GM19023 (cell line): Measurements from ENCODE around the gene IFNL1.
"Not testable (repeated sequence)": the region's sequence is repeated elsewhere in the genome, so short reads cannot be mapped to it uniquely, and the experiment has no call there.

Experiments
- ATAC-seq: cut with Tn5 transposase; IDR thresholded peaks from one replicate; pipeline ENCODE4 v1.9.1; 2021; ENCODE audit warnings: mild to moderate bottlenecking, moderate library complexity; ENCODE audit not compliant: unreplicated experiment

IFNL1 gene

DNA sequence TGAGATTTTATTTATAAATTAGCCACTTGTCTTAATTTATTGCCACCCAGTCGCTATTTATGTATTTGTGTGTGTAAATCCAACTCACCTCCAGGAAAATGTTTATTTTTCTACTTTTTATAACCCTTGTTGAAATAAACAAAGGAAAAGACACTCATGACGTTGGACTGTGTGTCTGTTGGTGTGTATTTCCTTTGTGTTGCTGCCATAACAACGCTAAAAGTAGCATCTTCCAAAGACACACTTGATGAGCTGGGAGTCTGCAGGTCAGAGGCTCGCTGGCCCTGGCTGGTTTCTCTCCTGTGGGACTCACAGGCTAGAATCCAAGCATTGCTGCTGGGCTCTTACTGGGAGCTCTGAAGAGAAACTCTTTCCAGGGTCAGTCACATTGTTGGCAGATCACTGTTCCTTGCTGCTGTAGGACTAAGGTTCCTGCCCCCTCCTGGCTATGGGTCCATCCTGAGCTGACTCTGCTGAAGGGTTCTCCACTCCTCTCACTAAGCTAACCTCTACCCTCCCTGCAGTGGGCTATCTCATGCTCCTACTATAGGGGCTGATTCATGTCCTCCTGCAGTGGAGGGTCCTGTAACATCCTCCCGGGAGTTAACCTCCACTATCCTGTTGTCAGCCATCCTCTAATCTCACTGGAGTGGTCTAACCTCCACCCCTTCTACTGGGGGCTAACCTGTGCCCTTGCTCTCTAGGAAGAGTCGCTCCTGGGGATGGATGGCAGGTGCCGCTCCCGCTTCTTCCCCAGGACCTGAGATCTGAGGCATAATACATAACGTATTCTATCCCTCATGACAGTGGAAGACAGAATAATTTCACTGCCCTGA lies 26.0 kb upstream of the IFNL1 start:
- no peak for ATAC-seq

DNA sequence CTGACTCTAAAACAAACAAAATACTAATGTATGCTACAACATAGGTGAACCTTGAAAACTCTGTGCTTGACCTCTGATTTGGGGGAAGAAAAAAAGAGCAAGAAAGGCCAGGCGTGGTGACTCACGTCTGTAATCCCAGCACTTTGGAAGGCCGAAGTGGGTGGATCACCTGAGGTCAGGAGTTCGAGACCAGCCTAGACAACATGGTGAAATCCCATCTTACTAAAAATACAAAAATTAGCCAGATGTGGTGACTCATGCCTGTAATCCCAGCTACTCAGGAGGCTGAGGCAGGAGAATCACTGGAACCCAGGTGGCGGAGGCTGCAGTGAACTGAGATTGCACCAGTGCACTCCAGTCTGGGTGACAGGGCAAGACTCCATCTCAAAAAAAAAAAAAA lies 22.3 kb upstream of the IFNL1 start:
- not testable (repeated sequence) for ATAC-seq

- no peak for ATAC-seq
Measured at GRCh38 chr19:39275578-39275977, 20.6 kb upstream of the IFNL1 start.

DNA sequence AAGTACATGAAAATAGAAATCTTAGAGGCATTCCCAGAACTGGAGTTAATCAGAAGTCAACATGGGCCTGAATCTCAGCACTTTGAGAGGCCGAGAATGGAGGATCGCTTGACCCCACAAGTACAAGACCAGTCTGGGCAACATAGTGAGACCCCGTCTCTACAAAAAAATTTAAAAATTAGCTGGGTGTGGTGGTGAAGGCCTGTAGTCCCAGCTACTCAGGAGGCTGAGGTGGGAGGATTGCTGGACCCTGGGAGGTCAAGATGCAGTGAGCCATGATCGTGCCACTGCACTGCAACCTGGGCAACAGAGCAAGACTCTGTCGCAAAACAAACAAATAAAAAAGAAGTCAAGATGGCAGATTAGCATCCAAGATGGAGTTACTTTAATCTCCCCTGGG lies 19.5 kb upstream of the IFNL1 start:
- ATAC-seq = no peak

- ATAC-seq = no peak
Measured at GRCh38 chr19:39277598-39277997, 18.6 kb upstream of the IFNL1 start.

- ATAC-seq = no peak
Measured at GRCh38 chr19:39282021-39282420, 14.2 kb upstream of the IFNL1 start.

- no peak for ATAC-seq
Measured at GRCh38 chr19:39284032-39284431, 12.2 kb upstream of the IFNL1 start.

GRCh38 chr19:39293394-39293793 lies 2.8 kb upstream of the IFNL1 start:
- no peak for ATAC-seq

DNA sequence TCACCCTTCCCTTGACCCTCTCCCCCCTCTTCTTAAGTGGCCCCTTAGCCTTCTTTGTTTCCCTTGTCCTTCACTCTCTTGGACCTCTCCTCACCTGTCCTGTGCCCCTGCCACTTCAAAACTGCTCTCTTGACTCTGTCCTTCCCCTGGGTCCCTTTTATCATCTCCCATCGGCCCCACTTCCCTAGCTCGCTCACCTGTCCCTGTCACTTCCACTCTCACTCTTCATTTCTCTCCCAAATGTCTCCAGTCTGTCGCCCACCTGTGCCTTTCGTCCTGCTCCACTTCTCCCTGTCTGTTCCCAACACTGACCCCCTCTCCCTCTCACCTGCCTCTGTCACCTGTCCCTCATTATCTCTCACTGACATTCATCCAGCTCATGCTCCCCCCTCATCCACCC lies 699 bp downstream of the IFNL1 start:
- no peak for ATAC-seq

DNA sequence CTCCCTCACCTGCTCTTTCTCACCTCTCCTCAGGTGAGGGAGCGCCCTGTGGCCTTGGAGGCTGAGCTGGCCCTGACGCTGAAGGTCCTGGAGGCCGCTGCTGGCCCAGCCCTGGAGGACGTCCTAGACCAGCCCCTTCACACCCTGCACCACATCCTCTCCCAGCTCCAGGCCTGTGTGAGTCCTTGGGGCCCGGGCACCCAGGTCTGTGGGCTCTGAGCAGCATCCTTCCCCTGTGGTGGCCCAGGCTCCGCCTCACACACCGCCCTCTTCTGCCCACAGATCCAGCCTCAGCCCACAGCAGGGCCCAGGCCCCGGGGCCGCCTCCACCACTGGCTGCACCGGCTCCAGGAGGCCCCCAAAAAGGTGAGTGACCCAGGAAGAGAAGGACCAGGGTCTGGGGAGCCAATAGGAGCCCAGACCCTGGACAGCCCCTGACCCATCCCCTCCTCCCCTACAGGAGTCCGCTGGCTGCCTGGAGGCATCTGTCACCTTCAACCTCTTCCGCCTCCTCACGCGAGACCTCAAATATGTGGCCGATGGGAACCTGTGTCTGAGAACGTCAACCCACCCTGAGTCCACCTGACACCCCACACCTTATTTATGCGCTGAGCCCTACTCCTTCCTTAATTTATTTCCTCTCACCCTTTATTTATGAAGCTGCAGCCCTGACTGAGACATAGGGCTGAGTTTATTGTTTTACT lies 1.9 kb downstream of the IFNL1 start:
- ATAC-seq = no peak

- ATAC-seq = no peak
Measured at GRCh38 chr19:39299404-39299803, 3.2 kb downstream of the IFNL1 start.

DNA sequence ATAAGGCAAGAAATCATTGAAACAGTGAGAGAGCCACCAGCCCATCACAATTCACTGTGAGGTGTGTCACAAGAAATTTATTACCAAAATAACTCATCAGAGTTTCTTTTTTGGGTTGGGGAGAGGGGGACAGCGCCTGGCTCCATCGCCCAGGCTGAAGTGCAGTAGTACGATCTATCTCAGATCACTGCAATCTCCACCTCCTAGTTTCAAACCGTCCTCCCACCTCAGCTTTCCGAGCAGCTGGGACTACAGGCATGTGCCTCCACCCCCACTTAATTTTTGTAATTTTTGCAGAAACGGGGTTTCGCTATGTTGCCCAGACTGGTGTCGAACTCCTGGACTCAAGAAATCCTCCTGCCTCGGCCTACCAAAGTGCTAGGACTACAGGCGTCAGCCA lies 3.6 kb downstream of the IFNL1 start:
- no peak for ATAC-seq

DNA sequence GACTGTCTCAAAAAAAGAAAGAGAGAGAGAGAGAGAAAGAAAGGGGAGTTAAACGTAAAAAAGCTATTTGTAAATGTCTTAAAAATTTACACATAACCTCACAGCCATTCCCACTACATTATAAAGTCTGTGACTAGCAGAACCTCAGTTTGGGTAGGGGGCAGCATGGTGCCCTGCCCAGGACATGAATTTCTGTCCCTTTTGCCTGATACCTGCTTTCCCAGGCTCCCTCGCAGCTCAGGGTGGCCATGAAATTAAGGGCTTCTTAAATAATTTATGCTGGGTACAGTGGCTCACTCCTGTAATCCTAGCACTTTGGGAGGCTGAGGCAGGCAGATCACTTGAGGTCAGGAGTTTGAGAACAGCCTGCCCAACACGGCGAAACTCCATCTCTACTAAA lies 4.8 kb downstream of the IFNL1 start:
- ATAC-seq = no peak

DNA sequence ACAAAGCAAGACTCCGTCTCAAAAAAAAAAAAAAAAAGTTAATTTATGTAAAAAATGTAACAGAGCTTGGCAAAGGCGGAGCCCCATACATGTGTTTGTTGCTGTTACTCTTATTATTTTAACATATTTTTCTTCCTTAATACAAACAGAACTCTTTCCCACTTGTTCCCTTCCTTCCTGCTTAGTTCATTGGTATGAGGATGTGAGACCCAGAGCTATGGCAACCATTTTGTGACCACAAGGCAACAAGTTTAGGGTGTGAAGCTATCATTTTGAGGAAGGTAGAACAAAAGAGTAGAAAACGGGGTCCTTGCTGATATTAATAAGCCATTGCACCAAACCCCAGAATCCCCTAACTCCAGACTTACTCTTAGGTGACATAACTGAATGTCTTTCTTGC lies 5.4 kb downstream of the IFNL1 start:
- ATAC-seq = no peak

GRCh38 chr19:39303373-39304184 lies 7.4 kb downstream of the IFNL1 start:
- no peak for ATAC-seq

DNA sequence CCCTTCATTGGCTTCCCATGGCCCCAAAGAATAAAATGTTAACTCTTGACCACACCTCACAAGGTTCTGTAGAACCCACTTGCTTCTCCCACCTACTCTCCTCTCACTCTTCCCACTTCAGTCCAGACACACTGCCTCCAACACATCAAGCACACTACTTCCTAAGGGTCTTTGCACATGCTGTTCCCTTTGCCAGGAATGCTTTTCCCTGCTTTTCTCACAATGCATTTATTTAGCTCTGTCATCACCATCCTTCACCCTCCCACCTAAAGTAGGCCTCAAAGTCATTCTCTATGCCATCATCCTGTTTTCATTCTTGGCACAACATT lies 7.9 kb downstream of the IFNL1 start:
- ATAC-seq = no peak

DNA sequence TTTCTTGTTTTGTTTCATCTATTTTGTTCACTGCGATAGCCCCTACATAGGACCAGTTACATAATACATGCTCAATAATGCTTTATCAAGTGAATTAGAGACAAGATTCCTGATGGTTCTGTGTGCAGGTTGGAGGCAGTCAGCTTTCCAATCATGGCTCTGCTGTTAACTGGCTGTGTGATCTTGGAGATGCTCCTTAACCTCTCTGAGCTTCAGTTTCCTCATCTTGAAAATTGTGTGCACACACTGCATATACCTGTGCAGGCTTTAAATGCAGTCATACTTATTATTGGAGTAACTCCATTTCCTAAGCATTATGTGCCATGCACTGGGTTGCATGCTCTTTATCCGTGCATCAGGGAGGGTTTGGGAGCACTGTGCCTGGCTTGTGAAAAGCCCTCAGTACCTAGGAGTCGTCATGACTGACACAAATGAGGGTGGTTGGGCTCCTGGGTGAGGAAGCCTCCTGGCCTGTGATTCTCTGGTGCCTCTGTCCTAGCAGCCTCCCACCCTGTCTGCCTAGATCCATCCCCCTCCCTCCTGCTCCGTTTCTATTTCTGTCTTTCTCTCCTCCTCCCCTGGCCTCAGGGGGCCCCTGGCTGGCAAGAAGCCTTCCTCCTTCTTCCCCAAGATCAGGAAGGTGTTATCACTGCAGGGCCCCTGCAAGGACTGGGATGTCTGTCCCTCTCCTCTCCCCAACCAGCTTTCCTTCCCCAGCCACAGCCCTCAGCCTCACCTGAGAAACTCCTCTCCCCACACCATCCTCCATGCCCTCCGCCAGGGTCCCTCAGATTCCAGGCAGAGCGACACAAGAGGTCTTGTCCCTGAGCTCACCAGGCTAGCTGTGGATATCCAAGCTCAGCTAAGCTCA lies 8.7 kb downstream of the IFNL1 start:
- no peak for ATAC-seq

DNA sequence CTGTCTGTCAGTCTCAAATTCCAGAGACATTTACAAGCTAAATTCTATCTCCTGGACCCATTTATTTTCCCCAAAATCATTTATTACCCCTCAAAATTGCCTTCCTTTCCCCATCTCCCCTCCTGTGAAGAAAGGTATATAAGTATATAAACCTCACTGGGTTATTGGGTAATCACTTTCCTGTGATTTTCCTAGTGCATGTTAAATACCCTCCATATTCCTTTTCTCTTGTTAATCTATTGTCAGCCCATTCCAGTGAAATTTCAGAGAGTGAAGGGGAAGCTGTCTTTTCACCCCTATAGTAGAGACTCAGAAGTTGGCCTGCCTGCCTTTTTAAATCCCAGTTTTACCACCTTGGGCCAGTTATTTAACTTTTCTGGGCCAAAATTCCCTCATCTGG lies 9.9 kb downstream of the IFNL1 start:
- ATAC-seq = no peak

DNA sequence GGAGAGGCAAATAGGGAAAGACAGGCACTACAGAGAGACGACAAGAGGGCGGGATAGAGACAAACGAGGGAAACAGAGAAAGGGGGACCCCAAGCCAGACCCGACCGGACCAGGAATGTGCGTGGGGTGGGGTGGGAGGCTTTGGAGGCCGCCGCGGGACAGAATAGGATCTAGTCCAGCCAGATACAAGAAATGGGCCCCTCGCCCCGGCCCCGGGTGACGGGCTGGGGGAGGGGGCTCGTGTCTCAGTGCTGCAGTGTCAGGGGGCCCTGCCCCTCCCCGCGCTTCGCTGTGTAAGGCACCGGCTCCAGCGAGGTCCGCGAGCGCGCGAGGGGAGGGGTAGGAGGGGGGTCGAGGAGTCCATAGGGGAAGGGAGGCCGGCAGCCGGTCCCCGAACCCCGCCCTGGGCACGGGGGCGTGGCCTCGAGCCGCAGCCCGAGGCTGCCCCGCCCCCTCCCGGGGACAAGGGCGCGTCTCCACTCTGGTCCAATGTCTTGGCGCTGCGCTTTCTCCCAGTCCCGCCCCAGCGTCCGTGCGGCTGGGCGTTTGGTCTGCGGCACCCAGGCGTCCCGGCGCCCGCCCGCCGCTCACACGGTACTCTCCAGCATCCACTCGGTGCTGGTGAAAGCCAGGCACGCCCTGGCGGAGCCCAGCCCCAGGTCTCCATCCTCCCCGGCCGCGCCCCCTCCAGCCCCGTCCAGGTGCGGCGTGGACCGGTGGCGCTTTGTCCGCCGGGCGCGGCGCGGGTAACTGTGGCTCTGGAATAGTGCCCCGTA lies 11.0 kb downstream of the IFNL1 start:
- no peak for ATAC-seq
